Neuronal stem cell (in vitro differentiated cells): ENCODE results near the gene NAALADL2.

Experiments
- DNase-seq: peaks from one replicate; pipeline ENCODE4 v3.0.0-alpha.2; 2013; ENCODE audit warnings: low spot score
- H2AFZ ChIP-seq: one replicate; pipeline ENCODE4 v1.6.1; 2013; ENCODE audit warnings: mild to moderate bottlenecking, low read length, inconsistent platforms
- H2AK5ac ChIP-seq: 2 replicates; pipeline ENCODE4 v1.6.1; 2013; ENCODE audit warnings: low read depth, mild to moderate bottlenecking, inconsistent platforms, low read length, moderate library complexity, mixed read lengths
- H2BK120ac ChIP-seq: 2 replicates; pipeline ENCODE4 v1.6.1; 2013; ENCODE audit warnings: low read depth, mild to moderate bottlenecking, inconsistent platforms, low read length, moderate library complexity, mixed read lengths
- H2BK12ac ChIP-seq: one replicate; pipeline ENCODE4 v1.6.1; 2013; ENCODE audit warnings: low read length, inconsistent platforms
- H2BK15ac ChIP-seq: 2 replicates; pipeline ENCODE4 v1.6.1; 2013; ENCODE audit warnings: mild to moderate bottlenecking, low read length, inconsistent platforms, mixed read lengths
- H2BK5ac ChIP-seq: one replicate; pipeline ENCODE4 v1.6.1; 2013; ENCODE audit warnings: inconsistent platforms, mild to moderate bottlenecking, low read length, moderate library complexity
- H3K14ac ChIP-seq: one replicate; pipeline ENCODE4 v1.6.1; 2013; ENCODE audit warnings: low read length, inconsistent platforms
- H3K18ac ChIP-seq: 2 replicates; pipeline ENCODE4 v1.6.1; 2013; ENCODE audit warnings: low read length, inconsistent platforms
- H3K23ac ChIP-seq: 2 replicates; pipeline ENCODE4 v1.6.1; 2013; ENCODE audit warnings: low read depth, mild to moderate bottlenecking, mixed read lengths, low read length, inconsistent platforms; ENCODE audit not compliant: poor library complexity
- H3K27ac ChIP-seq: replicated peaks from 3 replicates; pipeline ENCODE4 v1.5.1; 2013; ENCODE audit warnings: low read length, inconsistent platforms
- H3K27me3 ChIP-seq, 3 experiments: 2 replicates each; pipeline ENCODE4 v1.6.1; 2013; ENCODE audit warnings: low read length in 3 of 3, mild to moderate bottlenecking in 2 of 3, inconsistent platforms in 1 of 3, low read depth in 1 of 3, mixed read lengths in 1 of 3, moderate library complexity in 1 of 3; ENCODE audit not compliant: control insufficient read depth in 3 of 3, insufficient read depth in 3 of 3
- H3K36me3 ChIP-seq, 2 donors: replicated peaks in 1 of 2; 2 replicates each; pipeline ENCODE4 v1.6.1; 2013; ENCODE audit warnings: low read length in 2 of 2; ENCODE audit not compliant: control insufficient read depth in 2 of 2, insufficient read depth in 2 of 2
- H3K4ac ChIP-seq: 2 replicates; pipeline ENCODE4 v1.6.1; 2013; ENCODE audit warnings: inconsistent platforms, mild to moderate bottlenecking, low read length, moderate library complexity
- H3K4me1 ChIP-seq, 2 donors: 1 replicate in 1 of 2; 2 replicates in 1 of 2; pipeline ENCODE4 v1.6.1; 2013; ENCODE audit warnings: low read length in 2 of 2, low read depth in 1 of 2; ENCODE audit not compliant: control insufficient read depth in 2 of 2, insufficient read depth in 1 of 2
- H3K4me2 ChIP-seq: one replicate; pipeline ENCODE4 v1.6.1; 2013; ENCODE audit warnings: mild to moderate bottlenecking, low read length, inconsistent platforms; ENCODE audit not compliant: insufficient read depth, poor library complexity, severe bottlenecking
- H3K4me3 ChIP-seq, 2 donors: 2 replicates each; pipeline ENCODE4 v1.5.1; 2013; ENCODE audit warnings: low read length in 2 of 2, mild to moderate bottlenecking in 2 of 2, inconsistent platforms in 1 of 2, moderate library complexity in 1 of 2
- H3K79me1 ChIP-seq: one replicate; pipeline ENCODE4 v1.6.1; 2013; ENCODE audit warnings: low read depth, mild to moderate bottlenecking, inconsistent platforms, low read length, moderate library complexity
- H3K9ac ChIP-seq: one replicate; pipeline ENCODE4 v1.6.1; 2013; ENCODE audit warnings: mild to moderate bottlenecking, low read depth, low read length, inconsistent platforms; ENCODE audit not compliant: poor library complexity
- H3K9me3 ChIP-seq, 2 donors: replicated peaks in 1 of 2; 2 replicates each; pipeline versions ENCODE3 to v1.6.1; 2013; ENCODE audit warnings: low read length in 2 of 2, mild to moderate bottlenecking in 2 of 2, inconsistent platforms in 1 of 2, low read depth in 1 of 2, mixed read lengths in 1 of 2, moderate library complexity in 1 of 2; ENCODE audit not compliant: control insufficient read depth in 2 of 2, insufficient read depth in 1 of 2
- H4K8ac ChIP-seq: one replicate; pipeline ENCODE4 v1.6.1; 2013; ENCODE audit warnings: low read depth, mild to moderate bottlenecking, inconsistent platforms, low read length, moderate library complexity
- H4K91ac ChIP-seq: one replicate; pipeline ENCODE4 v1.6.1; 2013; ENCODE audit warnings: low read length, low read depth, mild to moderate bottlenecking, inconsistent platforms; ENCODE audit not compliant: poor library complexity
- WGBS, 2 donors: extraction: QIAGEN DNeasy Blood & Tissue Kit; methylation state at CpG; one replicate each; pipeline ENCODE4 v1.1.7; 2013; ENCODE audit warnings: missing lambda C conversion rate in 2 of 2, mixed read lengths in 1 of 2; ENCODE audit not compliant: insufficient read length in 2 of 2, insufficient replicate concordance in 1 of 2; ENCODE audit errors: extremely low coverage in 2 of 2; 5-methylcytosine and 5-hydroxymethylcytosine counted together

The NAALADL2 gene

DNA sequence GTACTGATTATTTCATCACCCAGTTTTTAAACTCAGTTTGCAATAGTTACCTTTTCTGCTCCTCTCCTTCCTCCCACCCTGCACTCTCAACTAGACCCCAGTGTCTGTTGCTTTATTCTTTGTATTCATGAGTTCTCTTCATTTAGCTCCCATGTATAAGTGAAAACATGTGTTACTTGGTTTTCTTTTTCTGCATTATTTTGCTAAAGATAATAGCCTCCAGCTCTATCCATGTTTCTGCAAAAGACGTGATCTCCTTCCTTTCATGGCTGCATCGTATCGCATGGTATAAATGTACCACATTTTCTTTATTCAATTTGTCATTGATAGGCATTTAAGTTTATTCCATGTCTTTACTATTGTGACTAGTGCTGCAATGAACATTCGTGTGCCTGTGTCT, 79.0 kb downstream of the NAALADL2 start:
- H3K4me1 ChIP-seq: no peaks in the 10 kb centered on the region
- H3K4ac ChIP-seq: no peak overlapping the region
- no peak overlapping the region for H2AK5ac ChIP-seq
- no peak overlapping the region for H3K27ac ChIP-seq
- no peak overlapping the region for H2AFZ ChIP-seq
- H3K27me3 ChIP-seq: no peaks in the 10 kb centered on the region
- H2BK15ac ChIP-seq: no peak overlapping the region
- H3K9ac ChIP-seq: no peak overlapping the region
- H3K4me2 ChIP-seq: no peak overlapping the region
- WGBS, 2 donors: no CpG with 5 or more reads among the region's 4 CpGs
- H3K18ac ChIP-seq: no peak overlapping the region
- H3K9me3 ChIP-seq: no peaks in the 10 kb centered on the region
- H2BK120ac ChIP-seq: no peak overlapping the region
- H2BK12ac ChIP-seq: no peak overlapping the region
- no peak overlapping the region for H3K4me3 ChIP-seq
- H4K91ac ChIP-seq: no peak overlapping the region
- no peak overlapping the region for H4K8ac ChIP-seq
- no peak for DNase-seq
- no peaks in the 10 kb centered on the region for H3K79me1 ChIP-seq
- no peaks in the 10 kb centered on the region for H3K36me3 ChIP-seq
- no peak overlapping the region for H3K14ac ChIP-seq
- no peak overlapping the region for H2BK5ac ChIP-seq
- H3K23ac ChIP-seq: no peak overlapping the region

DNA sequence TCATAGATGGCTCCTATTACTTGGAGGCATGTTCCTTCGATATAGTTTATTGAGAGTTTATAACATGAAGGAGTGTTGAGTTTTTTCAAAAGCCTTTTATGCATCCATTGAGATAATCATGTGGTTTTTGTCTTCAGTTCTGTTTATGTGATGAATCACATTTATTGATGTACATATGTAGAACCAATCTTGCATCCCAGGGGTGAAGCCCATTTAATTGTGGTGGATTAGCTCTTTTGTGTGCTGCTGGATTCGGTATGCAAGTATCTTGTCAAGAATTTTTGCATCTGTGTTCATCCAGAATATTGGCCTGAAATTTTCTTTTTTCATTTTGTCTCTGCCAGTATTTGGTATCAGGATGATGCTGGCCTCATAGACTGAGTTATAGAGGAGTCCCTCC, 81.0 kb downstream of the NAALADL2 start:
- no peak overlapping the region for H4K8ac ChIP-seq
- no peaks in the 10 kb centered on the region for H3K27me3 ChIP-seq
- no peak overlapping the region for H2AK5ac ChIP-seq
- no peak overlapping the region for H3K9ac ChIP-seq
- H3K27ac ChIP-seq: no peak overlapping the region
- H3K23ac ChIP-seq: no peak overlapping the region
- H3K4me1 ChIP-seq: no peaks in the 10 kb centered on the region
- no peak overlapping the region for H2BK120ac ChIP-seq
- H2BK15ac ChIP-seq: no peak overlapping the region
- no peak for DNase-seq
- no peaks in the 10 kb centered on the region for H3K79me1 ChIP-seq
- H3K4ac ChIP-seq: no peak overlapping the region
- H2BK12ac ChIP-seq: no peak overlapping the region
- no peak overlapping the region for H3K4me2 ChIP-seq
- no peak overlapping the region for H3K4me3 ChIP-seq
- H3K14ac ChIP-seq: no peak overlapping the region
- H2AFZ ChIP-seq: no peak overlapping the region
- H3K18ac ChIP-seq: no peak overlapping the region
- H2BK5ac ChIP-seq: no peak overlapping the region
- no peak overlapping the region for H4K91ac ChIP-seq
- no peaks in the 10 kb centered on the region for H3K9me3 ChIP-seq
- H3K36me3 ChIP-seq: no peaks in the 10 kb centered on the region
- no CpG with 5 or more reads among the region's 2 CpGs for WGBS, 2 donors

DNA sequence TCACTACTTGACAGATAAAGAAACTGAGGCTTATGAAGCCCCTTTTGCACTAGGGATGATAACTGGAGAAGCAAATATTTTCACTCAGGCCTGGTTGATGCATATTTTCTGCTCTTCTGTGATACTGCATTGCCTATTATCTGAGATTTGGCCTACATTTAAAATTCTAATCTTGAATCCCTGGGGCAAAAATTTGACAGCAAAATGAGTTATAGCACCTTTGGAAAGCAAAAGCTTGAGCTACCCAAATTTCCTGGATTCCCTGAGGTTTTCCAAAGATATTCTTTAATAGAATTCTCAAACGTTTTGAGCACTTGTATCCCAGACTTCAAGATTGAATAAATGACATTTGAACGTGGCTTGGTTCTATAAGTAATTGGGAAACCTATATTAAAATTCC, 86.1 kb downstream of the NAALADL2 start:
- Histone ChIP-seq H4K91ac (no peak overlapping the region), H3K79me1 (no peaks in the 10 kb centered on the region), H3K9me3 (no peaks in the 10 kb centered on the region), H3K4ac (no peak overlapping the region), H2AK5ac (no peak overlapping the region), H2BK5ac (no peak overlapping the region), H3K14ac (no peak overlapping the region), H3K27ac (no peak overlapping the region), H2BK120ac (no peak overlapping the region), H3K9ac (no peak overlapping the region), H3K4me3 (no peak overlapping the region), H3K23ac (no peak overlapping the region), H3K18ac (no peak overlapping the region), H3K4me1 (no peaks in the 10 kb centered on the region), H3K36me3 (no peaks in the 10 kb centered on the region), H2BK12ac (no peak overlapping the region), H4K8ac (no peak overlapping the region), H3K27me3 (no peaks in the 10 kb centered on the region), H2BK15ac (no peak overlapping the region), H3K4me2 (no peak overlapping the region), H2AFZ (no peak overlapping the region)
- DNase-seq: no peak
- WGBS, 2 donors: no CpG with 5 or more reads among the region's 2 CpGs

DNA sequence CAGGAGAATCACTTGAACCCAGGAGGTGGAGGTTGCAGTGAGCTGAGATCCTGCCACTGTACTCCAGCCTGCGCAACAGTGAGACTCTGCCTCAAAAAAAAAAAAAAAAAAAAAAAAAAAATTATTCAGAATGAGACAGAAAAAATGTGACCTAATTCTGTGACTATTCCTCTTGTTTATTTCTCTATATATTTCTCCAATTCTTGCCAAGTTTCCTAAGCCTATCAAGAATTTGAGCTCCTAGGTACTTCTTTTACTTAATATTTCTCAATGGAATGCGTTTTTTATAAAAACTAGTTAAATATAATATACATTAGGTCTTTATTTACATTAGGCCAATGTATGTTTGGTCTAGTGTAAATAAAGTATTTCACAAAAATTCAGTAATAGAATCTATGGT, 86.8 kb downstream of the NAALADL2 start:
- Histone ChIP-seq H4K91ac (no peak overlapping the region), H3K36me3 (no peaks in the 10 kb centered on the region), H3K4me2 (no peak overlapping the region), H3K9ac (no peak overlapping the region), H3K14ac (no peak overlapping the region), H2AFZ (no peak overlapping the region), H3K4me3 (no peak overlapping the region), H4K8ac (no peak overlapping the region), H3K23ac (no peak overlapping the region), H2BK5ac (no peak overlapping the region), H3K27me3 (no peaks in the 10 kb centered on the region), H3K4me1 (no peaks in the 10 kb centered on the region), H3K4ac (no peak overlapping the region), H3K18ac (no peak overlapping the region), H2AK5ac (no peak overlapping the region), H3K79me1 (no peaks in the 10 kb centered on the region), H3K9me3 (no peaks in the 10 kb centered on the region), H2BK120ac (no peak overlapping the region), H2BK12ac (no peak overlapping the region), H2BK15ac (no peak overlapping the region), H3K27ac (no peak overlapping the region)
- no CpG with 5 or more reads among the region's 2 CpGs for WGBS, 2 donors
- DNase-seq: no peak
